ENCODE results near the gene ABHD4.

The ABHD4 gene

DNA sequence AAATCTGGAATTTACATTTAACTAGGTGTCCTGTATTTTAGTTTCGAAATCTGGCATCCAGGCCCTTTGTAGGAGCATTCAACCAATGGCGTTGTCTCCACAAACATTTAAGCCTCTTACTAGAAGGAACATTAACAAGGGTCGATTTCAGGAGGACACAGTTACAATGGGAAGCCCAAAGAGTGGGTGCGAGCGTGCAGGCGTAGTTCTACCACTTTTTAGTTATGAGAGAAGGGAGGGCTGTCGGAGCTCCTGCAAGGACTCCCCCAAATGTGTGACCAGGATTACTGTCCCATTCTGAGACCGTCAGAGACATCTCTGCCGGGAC is 365 bp upstream of the ABHD4 start:
- Histone ChIP-seq H3K27ac (ENCODE audit: low read length) (peak overlapping the region; percentile 94; the same call in 1 of the 2 replicates), H3K4me1 (ENCODE audit: low read length) (peaks cover 31% of the 10 kb centered on the region), H3K9me2 (replicated peaks; ENCODE audit: insufficient read depth, low read length) (no peaks in the 10 kb centered on the region), H4K20me1 (ENCODE audit: insufficient read depth, low read length) (no peaks in the 10 kb centered on the region), H3K4me3 (ENCODE audit: low read length) (peak overlapping the region; percentile 92), H2AFZ (ENCODE audit: low read length) (peak overlapping the region; percentile 43), H3K4me2 (ENCODE audit: low read depth, low read length) (peak overlapping the region; percentile 97; the same call in 1 of the 2 replicates), H3K9me3 (replicated peaks; ENCODE audit: insufficient read depth, low read length) (no peaks in the 10 kb centered on the region), H3F3A (ENCODE audit: insufficient read depth, low read length) (peaks cover 28% of the 10 kb centered on the region), H3K79me2 (ENCODE audit: low read length) (peaks cover 41% of the 10 kb centered on the region), H3K36me3 (replicated peaks; ENCODE audit: insufficient read depth, low read length) (no peaks in the 10 kb centered on the region), H3K27me3 (replicated peaks; ENCODE audit: insufficient read depth, low read length) (no peaks in the 10 kb centered on the region), H3K9ac (ENCODE audit: low read length) (peak overlapping the region; percentile 96)
- DNase-seq, result no peak
- TF ChIP-seq EZH2 (optimal IDR thresholded peaks at IDR 0.05; ENCODE audit: low read depth, low read length), result no peak
- TF ChIP-seq EZH2phosphoT487 (IDR thresholded peaks at IDR 0.05; ENCODE audit: low read length), result no peak
- TF ChIP-seq, protein P1, sequence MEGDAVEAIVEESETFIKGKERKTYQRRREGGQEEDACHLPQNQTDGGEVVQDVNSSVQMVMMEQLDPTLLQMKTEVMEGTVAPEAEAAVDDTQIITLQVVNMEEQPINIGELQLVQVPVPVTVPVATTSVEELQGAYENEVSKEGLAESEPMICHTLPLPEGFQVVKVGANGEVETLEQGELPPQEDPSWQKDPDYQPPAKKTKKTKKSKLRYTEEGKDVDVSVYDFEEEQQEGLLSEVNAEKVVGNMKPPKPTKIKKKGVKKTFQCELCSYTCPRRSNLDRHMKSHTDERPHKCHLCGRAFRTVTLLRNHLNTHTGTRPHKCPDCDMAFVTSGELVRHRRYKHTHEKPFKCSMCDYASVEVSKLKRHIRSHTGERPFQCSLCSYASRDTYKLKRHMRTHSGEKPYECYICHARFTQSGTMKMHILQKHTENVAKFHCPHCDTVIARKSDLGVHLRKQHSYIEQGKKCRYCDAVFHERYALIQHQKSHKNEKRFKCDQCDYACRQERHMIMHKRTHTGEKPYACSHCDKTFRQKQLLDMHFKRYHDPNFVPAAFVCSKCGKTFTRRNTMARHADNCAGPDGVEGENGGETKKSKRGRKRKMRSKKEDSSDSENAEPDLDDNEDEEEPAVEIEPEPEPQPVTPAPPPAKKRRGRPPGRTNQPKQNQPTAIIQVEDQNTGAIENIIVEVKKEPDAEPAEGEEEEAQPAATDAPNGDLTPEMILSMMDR (IDR thresholded peaks at IDR 0.05; ENCODE audit: low read length), result no peak

DNA sequence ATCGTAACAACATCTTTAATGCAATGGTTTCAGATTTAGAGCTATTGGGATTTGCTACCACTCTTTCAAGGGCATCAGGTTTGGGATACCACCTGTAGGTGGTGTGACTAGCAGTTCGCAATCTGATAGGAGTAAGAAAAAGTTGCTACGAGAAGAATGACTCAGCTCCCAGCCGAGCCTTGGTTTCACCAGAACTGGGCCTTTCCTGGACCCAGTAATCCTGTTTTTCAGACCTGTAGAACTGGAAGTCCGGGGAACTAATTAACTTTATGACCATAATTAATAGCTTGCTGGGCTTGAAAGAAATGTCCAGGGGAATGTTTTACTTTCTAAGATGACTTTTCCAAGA is 770 bp downstream of the ABHD4 start:
- Histone ChIP-seq H3K4me3 (ENCODE audit: low read length) (peak overlapping the region; percentile 92), H3F3A (ENCODE audit: insufficient read depth, low read length) (peaks cover 28% of the 10 kb centered on the region), H3K4me2 (ENCODE audit: low read depth, low read length) (peak overlapping the region; percentile 97), H4K20me1 (ENCODE audit: insufficient read depth, low read length) (no peaks in the 10 kb centered on the region), H3K27ac (ENCODE audit: low read length) (peak overlapping the region; percentile 94), H3K27me3 (replicated peaks; ENCODE audit: insufficient read depth, low read length) (no peaks in the 10 kb centered on the region), H3K36me3 (replicated peaks; ENCODE audit: insufficient read depth, low read length) (no peaks in the 10 kb centered on the region), H3K9me2 (replicated peaks; ENCODE audit: insufficient read depth, low read length) (no peaks in the 10 kb centered on the region), H3K9ac (ENCODE audit: low read length) (peak overlapping the region; percentile 96), H3K9me3 (replicated peaks; ENCODE audit: insufficient read depth, low read length) (no peaks in the 10 kb centered on the region), H3K4me1 (ENCODE audit: low read length) (peaks cover 31% of the 10 kb centered on the region), H3K79me2 (ENCODE audit: low read length) (peaks cover 52% of the 10 kb centered on the region), H2AFZ (ENCODE audit: low read length) (no peak overlapping the region)
- no peak for TF ChIP-seq EZH2 (optimal IDR thresholded peaks at IDR 0.05; ENCODE audit: low read depth, low read length)
- TF ChIP-seq, protein P1 (IDR thresholded peaks at IDR 0.05; ENCODE audit: low read length), result peak; percentile 27
- DNase-seq, result peak; percentile 57

DNA sequence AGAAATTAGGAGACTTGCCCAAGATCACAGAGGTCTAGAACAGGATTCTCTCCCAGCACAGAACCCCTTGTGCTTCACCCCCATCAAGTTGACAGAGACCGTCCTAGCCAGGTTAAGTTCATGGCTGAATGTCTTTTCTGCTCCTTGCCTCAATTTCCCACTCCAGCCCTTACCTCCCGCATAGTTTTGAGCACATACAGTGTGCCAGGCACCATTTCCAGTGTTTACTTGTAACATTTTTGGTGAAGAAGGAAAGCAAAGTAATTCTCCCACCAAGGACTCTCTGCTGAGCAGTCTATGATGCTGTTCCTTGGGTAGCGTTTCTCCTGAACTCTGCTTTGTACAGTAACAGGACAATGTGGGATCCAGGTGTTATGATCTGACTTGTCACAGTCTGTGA is 1.2 kb downstream of the ABHD4 start:
- peaks cover 28% of the 10 kb centered on the region for H3F3A ChIP-seq (ENCODE audit: insufficient read depth, low read length)
- H3K27me3 ChIP-seq (replicated peaks; ENCODE audit: insufficient read depth, low read length), result no peaks in the 10 kb centered on the region
- DNase-seq, result peak; percentile 6
- no peaks in the 10 kb centered on the region for H4K20me1 ChIP-seq (ENCODE audit: insufficient read depth, low read length)
- no peaks in the 10 kb centered on the region for H3K9me3 ChIP-seq (replicated peaks; ENCODE audit: insufficient read depth, low read length)
- peaks cover 54% of the 10 kb centered on the region for H3K79me2 ChIP-seq (ENCODE audit: low read length)
- H3K4me3 ChIP-seq (ENCODE audit: low read length), result peak overlapping the region; percentile 92
- no peak for TF ChIP-seq EZH2 (optimal IDR thresholded peaks at IDR 0.05; ENCODE audit: low read depth, low read length)
- TF ChIP-seq EZH2phosphoT487 (IDR thresholded peaks at IDR 0.05; ENCODE audit: low read length), result no peak
- TF ChIP-seq, protein P1 (IDR thresholded peaks at IDR 0.05; ENCODE audit: low read length), result no peak
- H3K9me2 ChIP-seq (replicated peaks; ENCODE audit: insufficient read depth, low read length), result no peaks in the 10 kb centered on the region
- H3K27ac ChIP-seq (ENCODE audit: low read length), result peak overlapping the region; percentile 94
- peak overlapping the region; percentile 96 for H3K9ac ChIP-seq (ENCODE audit: low read length)
- no peaks in the 10 kb centered on the region for H3K36me3 ChIP-seq (replicated peaks; ENCODE audit: insufficient read depth, low read length)
- H2AFZ ChIP-seq (ENCODE audit: low read length), result no peak overlapping the region
- H3K4me2 ChIP-seq (ENCODE audit: low read depth, low read length), result peak overlapping the region; percentile 97
- peaks cover 31% of the 10 kb centered on the region for H3K4me1 ChIP-seq (ENCODE audit: low read length)

All from MM.1S (cell line).